Fibroblast of peridontal ligament (primary cell): ENCODE data around the gene ADAMTS3.
"Not testable (repeated sequence)": the region's sequence is repeated elsewhere in the genome, so short reads cannot be mapped to it uniquely, and the experiment has no call there.

ENCODE experiments used
- DNase-seq: peaks from one replicate; pipeline ENCODE4 v3.0.0-alpha.2; 2010; ENCODE audit errors: extremely low read depth

The ADAMTS3 gene

DNA sequence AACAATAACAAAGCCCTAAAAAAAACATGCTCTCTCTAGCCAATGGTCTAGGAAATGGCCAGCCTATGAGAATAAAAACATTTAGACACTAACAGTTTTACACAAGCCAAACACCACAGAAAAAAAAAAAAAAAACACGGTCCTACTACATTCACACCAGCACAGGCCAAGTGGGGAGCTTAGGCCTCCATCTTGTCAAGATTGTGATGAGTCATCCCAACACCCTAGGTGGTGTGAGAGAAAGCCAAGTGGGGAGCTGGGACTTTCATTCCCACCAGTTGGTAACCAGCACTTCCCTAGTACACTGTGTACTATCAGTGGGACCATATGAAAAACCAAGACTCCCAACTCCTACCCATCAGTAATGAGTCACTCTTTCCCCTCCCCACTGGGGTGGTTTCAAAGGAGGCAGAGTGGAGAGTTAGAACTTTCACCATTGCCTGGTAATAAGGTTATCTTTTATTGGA, 95.6 kb downstream of the ADAMTS3 start:
- DNase-seq, result no peak

DNA sequence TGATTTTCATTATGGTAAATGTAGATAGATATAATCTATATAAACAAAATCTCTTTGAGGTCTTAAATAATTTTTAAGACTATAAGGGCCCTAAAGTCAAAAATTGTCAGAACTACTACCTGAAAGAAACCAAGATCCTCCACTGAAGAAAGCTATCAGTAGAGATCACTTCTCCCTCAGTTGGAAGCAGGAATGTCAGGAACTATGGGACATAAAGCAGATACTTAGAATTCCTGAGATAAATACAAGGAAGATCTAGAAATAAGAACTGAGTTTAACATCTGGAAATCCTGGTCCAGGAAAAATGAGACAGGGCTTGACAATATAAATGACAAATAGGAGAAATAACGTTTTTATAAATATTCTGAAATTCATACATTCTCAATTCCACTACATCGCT, 97.2 kb downstream of the ADAMTS3 start:
- DNase-seq, result no peak

DNA sequence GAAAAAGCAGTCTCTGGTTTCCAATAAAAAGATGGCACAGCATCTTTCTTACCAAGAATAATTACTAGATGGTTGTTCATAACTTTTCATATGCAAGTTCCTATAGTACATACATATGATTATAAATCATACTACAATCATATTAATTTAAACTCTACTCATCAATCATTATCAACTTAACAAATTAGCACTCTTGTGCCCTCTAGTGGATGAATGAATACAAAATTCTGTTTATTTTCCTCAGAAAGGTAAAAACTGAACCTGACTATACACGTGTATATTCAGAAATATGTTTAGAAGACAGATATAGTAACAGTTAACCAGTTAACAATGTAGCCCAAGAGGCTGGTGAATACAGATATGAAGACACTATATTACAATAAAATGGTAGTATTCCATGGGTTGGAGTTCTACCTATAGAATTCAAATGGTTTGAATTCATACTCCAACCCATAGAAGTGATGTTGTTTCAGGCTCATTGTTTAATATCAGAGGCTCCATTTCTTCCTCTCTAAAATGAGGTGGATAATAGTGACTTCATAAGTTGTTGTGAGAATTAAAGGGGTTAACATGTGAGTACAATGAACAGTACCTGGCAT, 100.0 kb downstream of the ADAMTS3 start:
- peak; percentile 66 for DNase-seq

DNA sequence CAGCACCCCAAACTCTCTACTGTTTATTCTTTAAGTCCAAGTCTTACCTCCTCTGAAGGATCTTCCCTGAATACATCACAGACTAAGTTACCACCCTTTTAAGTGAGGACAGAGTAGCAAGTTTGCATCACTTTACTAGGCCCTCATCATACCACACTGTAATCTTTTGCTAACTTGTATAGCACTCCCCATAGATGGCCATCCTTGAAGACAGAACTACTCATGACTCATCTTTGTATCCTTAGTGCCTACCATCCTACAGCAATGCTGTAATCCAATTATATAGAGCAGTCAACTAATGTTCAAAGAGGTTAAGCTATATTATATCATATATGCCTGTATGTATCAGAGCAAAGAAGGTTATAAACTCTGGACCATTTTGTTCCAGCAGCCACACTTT, 101.4 kb downstream of the ADAMTS3 start:
- DNase-seq, result no peak

DNA sequence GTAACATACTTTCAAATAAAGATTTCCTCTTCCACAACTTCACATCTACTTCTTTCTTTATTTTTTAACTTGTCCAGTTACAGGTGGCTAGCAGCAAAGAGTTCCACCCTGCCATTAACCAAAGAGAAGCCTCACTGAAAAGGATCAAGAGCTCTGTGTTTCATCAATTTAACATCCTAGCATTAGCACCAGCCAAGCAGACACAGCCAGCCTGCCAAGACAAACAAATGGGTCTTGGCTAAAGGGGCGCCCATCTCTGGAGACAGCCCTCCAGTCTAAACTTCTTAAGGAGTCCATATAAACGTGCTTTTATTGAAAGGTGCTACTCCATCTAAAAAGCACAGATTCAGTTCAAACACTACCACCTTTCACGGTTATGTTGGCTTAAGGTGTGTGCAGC, 105.3 kb downstream of the ADAMTS3 start:
- DNase-seq, result no peak

DNA sequence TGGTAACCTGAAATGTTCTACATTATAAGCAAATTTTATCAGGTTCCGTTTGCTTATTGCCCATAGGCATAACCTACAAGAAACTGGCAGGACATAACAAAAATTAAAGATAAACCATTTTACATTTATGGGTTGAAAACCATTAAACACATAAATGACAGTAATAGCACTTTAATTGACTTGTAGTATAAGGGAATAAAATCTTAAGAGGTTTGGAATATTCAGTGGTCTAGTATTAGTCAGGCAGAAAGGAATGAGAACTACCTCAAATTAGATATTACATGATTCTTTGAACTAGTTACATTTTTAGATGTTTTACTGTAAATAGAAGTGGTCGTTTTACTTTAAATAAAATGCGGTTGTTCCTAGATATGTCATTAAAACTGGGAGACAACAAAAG, 111.9 kb downstream of the ADAMTS3 start:
- no peak for DNase-seq

DNA sequence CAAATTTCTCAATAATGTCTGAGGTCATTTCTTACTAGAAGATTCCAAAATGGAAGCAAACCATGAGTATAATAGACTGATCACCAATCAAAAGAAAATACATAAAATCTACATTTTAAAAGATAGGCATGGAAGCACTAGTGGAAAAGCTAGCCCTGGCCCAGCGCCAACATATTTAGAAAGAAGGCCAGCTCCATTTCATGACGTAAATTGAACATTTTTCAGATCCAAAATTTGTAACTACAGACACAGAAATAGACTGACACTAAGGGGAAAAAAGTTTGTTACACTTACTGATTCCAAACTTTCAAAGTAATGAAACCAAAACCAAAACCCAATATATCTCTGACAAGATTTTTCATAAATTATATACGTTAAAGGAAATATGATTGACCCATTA, 117.7 kb downstream of the ADAMTS3 start:
- peak; percentile 31 for DNase-seq

DNA sequence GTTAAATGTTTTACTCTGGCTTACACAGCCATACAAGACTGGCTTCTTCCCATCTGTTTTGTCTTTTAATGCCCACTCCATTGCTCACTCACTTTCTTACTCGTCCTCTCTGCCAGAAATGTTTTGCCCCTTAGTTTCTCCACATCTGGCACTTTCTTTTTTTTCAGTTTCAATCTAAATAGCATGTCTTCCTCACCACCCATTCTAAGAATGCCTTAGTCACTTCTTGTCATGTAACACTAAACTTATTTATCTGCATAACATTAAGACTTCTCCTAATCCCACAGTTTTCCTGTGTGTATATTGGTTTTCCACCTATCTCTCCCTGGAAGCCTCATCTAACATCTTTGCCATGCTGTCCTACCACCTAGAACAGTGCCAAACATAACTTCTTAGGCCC, 119.3 kb downstream of the ADAMTS3 start:
- peak; percentile 63 for DNase-seq

DNA sequence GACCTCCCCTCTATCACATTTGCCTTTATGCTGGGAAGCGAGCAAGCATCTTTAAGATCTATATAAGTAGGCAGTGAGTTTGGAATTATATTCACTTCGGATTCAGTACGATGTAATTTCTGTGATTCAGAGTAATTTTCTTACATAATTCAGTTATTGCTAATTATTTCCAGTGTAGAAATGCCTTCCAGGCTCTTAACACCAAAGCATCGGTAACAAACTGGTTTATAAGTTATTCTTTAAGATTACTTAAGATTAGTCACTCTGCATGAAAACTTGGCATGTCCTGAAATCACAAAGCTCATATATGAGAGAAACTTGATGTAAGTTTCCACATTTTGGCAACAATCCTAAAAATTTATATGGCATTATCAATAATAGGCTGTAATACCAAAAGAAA, 120.8 kb downstream of the ADAMTS3 start:
- no peak for DNase-seq

DNA sequence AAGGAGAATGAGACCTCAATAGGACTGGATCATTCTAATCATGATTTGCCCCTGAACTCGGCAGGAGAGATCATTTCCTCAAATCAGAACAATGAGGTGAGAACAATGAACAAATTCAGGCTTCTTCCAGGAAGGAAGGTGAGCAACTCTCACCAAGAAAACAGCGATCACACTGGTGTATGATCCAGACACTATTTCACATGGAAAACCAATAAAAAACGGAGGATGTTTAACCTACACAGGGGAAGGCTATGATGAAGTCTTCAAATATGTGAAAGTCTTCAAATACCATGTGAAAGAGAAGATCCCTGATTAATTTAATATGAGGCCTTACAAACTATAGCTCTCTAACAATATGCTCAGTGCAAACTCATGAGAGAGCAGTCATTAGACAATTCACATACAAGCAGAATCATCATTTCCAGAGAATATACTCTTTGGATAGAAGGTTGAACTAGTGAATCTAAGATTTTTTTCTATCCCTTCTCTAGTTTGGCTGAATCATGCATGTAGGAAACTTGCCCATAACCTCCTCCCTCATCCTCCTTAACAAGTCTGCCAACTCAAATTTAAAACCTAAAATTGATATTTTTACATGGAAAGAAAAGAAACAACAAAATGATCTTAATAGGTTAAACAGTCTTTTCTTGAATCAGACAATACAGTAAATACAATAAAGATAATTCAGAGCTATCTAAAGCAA, 122.5 kb downstream of the ADAMTS3 start:
- DNase-seq, result peak; percentile 59

DNA sequence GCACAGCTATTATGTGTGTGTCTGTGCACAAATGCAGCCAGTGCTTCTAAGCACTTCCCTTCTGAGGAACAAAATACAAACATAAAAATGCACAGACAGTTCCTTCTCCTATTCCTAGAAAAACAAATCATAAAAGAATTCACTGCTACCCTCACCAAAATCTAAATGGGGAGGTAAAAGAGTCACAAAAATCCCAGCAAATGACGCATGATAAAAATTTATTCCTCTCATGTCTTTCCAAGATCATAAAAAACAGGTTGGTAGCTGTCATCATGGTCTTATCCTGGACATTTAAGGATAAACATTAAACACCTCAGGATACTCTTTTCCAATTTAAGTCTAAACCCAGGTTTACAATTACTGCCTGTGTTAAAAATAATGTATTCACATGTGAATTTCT, 124.9 kb downstream of the ADAMTS3 start:
- DNase-seq, result no peak

DNA sequence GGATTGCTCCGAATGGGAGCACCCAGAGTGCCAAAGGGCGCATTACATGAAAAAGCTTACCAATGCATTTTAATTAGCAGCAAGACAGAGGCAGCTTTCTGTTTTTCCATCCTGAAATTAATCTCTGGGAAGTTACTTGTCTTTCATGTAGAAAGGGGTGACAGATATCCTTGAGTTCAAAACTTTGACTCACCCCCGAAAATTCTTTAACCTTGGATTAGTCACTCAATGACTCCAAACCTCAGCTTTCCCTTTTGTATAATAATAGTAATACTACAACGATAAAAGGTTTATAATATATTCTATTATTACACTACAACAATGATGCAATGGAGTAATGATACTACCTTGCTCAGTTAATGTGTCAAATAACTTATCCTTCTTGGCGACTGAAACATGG, 126.3 kb downstream of the ADAMTS3 start:
- DNase-seq, result no peak

DNA sequence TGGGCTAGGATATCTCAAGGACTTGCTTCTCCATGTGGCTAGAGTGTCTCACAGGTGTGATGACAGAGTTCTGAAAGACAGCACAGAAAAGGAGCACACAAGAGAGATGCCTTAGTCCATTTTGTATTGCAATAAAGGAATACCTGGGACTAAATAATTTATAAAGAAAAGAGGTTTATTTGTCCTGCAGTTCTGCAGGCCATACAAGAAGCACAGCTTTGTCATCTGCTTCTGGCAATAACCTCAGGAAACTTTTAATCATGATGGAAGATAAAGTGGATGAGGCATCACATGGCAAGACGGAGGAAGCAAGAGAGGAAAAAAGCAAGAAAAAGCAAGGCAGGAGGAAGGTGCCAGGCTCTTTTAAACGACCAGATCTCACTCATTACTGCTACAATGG, 126.9 kb downstream of the ADAMTS3 start:
- no peak for DNase-seq

DNA sequence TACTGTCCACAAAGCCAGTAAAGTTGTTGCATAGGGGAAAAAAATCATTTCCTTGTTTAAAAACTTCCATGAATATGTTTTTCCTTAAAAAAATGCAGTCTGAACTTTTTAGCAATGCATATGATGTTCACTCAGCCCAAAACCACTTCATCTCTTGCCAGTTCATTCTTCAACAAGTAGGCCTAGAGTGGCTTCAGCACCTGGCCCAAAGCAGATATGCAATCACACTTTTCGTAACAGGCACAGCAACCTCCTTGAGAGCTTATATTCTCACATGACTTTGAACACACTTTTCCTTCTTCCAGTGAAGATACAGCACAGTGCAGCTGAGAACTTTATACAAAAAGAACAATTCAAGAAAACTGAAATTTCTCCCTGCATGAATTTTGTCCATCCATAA, 128.6 kb downstream of the ADAMTS3 start:
- DNase-seq, result no peak

DNA sequence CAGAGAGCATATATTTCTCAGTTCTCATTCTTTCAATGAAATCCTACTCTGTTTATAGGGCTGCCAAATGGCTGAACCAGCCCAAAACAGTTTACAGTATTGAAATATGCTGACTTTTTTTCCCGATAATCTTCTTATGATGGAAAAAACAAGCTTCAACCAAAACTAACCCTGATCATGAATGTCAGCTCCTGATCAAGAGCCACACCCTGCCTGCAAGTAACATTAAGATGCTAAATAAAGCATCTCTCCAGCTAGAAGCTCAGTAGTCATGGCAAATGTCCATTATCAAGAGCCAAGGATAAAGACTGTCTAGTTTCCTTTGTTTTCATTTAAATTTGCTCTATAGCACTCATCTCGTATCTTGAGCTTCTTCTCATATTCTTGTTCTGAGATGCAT, 136.0 kb downstream of the ADAMTS3 start:
- DNase-seq, result no peak

DNA sequence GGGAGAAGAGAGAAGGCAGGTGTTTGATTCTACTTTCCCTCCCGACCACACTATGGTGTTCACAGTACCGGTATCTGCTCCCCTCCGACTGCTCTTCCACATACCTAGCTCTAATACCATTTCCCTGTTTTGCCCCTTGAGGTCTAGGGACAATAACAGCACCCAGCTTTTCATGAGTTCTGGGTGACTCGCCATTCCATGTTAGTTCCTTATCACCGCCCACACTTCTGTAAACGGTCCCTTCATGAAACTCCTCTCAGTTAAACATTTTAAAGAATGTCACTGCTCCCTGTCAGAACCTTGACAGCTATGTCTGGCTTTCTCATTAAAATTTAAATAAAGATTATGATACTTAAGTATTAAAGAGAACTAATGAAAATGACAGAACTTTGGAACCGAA, 136.7 kb downstream of the ADAMTS3 start:
- DNase-seq, result no peak

DNA sequence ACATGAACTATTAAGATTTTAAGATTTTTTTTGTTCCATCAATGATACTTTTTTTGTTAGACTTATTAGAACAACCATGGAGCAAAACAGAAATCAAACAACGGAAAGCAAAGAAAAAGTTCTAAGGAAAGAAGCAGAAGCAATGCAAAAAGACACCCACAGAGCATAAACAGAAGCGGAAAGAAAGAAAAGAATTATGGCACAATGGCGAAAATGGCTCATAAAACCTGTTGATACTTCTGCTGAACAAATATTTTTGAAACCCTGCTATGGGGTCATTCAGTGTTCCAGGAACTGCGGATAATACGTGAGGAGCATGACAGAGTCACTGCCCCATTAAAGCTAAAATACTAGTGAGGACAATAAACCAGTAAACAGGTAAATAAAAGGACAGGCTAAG, 138.0 kb downstream of the ADAMTS3 start:
- DNase-seq, result no peak

DNA sequence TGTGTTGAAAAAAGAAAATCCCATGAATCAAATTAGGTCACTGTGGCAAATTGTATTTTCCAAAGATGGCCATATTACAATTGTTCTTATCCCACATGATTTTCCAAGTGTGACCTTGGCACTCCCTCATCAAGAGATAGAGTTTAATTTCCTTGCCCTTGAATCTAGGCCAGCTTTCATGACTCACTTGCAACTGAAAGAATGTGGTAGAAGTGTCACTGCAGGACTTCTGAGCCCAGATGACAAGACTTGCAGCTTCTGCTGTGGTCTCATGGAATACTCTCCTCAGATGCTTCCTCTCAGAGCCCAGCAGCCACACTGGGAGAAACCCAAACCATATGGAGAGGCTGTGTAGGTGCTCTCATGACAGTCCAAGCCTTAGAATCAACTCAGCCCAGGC, 139.0 kb downstream of the ADAMTS3 start:
- peak; percentile 24 for DNase-seq

DNA sequence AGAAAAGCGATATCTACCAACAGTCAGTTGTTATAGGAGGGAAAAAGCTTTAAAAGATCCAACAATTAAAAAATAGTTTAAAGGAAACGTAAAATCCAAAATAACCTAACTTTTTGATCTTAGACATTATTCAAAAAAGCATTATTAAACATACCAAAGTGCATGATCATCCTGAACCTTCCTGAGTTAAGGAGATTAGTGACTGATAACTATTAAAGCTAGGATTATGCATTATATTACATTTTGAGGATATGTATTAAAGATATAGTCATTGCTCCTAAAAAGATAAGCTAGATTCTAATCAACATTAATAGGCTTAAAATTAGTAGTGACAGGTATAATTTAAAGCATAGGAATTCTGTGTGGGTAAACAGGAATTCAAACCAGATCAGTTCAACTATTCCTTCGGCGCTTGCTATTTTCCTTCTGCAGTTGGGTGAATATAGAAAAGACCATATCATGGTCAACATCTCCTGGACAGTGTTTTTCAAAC, 139.6 kb downstream of the ADAMTS3 start:
- no peak for DNase-seq

DNA sequence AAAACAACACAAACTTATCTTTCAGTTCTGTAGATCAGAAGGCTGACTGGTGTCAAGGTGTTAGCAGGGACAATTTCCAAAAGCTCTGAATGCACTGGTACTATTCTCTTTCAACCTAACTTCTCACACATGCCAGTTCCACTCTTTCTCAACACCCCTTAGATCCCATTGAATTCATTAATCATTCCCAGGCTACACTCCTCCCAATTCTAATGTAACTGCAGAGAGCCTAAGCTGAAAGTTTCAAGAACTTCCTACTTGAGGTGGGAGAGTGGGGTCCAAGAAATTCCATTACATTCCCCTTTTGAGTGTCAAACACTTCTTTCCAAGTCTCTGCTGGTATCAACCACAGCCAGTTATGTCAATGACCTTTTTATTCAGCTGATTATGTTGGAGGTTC, 142.0 kb downstream of the ADAMTS3 start:
- DNase-seq, result no peak

DNA sequence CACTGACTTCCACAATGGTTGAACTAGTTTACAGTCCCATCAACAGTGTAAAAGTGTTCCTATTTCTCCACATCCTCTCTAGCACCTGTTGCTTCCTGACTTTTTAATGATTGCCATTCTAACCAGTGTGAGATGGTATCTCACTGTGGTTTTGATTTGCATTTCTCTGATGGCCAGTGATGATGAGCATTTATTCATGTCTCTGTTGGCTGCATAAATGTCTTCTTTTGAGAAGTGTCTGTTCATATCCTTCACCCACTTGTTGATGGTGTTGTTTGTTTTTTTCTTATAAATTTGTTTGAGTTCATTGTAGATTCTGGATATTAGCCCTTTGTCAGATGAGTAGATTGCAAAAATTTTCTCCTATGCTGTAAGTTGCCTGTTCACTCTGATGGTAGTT, 143.1 kb downstream of the ADAMTS3 start:
- DNase-seq, result not testable (repeated sequence)

DNA sequence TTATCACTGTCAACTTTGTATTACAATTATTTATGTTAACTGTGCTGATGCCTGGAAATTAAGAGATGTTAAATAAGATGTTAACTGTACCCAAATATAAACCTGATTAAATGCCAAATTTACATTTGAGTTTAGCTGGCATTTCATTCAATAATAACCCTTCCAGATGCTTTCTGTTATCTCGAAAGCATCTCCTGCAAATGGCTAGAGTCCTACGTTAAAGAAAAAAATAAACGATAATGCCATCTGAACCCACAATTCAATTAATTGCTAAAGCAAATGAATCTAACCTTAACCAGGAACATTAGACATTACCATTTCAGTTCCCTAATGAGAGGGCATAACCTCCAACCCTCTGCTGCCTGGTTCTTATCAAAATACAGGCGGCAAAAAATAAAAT, 145.0 kb downstream of the ADAMTS3 start:
- no peak for DNase-seq

DNA sequence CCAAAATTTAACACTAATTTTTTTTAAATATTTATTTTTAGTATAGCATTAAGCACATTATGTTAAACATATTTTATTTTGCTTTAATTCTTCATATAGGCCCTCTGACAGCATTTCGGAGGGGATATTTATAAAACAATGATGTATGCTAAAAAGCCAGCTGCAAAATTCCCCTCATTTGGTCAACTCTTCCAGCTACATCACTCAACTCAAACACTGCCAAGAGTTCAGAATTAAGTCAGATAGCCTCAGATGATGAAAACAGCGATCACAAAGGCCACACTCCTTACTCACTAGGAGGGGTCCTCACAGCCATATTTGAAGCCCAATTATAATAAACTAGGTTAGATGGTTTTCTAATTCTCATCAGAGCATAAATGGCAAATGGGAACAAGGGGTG, 146.6 kb downstream of the ADAMTS3 start:
- DNase-seq, result no peak

DNA sequence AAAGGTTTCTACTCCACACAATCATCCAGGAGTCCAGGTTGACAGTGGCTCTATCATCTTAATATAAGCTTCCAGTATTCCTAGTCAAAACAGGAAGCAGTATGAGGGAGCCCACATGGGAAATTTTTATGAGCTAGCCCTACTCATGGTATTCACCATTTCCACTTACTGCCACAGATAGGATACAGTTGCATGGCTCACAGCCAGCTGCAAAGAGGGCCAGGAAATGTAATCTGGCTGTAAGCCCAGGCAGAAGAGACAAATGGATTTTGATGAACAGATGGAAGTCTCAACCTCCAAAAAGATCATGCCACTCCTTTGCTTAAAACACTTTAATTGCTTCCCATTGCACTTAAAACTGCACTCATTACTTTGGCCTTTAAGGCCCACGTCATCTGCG, 150.6 kb downstream of the ADAMTS3 start:
- peak; percentile 83 for DNase-seq
